Adrenal gland (tissue), 12 donors: ENCODE measurements around the gene SHB. TPM values are rescaled to one million over a fixed set of nuclear protein-coding genes. Genes with fewer than 3 reads are reported as not detected.
"Not testable (repeated sequence)": the region's sequence is repeated elsewhere in the genome, so short reads cannot be mapped to it uniquely, and the experiment has no call there.

Source experiments
- DNase-seq, 7 donors: peaks; one replicate each; pipeline ENCODE4 v3.0.0-alpha.2; 2019 to 2020
- H3K27ac ChIP-seq, 5 donors: fragments of 200-600 bp; sonication (generic) in 4 of 5; 1 replicate in 3 of 5; 2 replicates in 2 of 5; pipeline versions ENCODE4 v1.5.1 to v1.8.0; 2016 to 2020; ENCODE audit warnings: mild to moderate bottlenecking in 1 of 5
- H3K27me3 ChIP-seq: fragments of 200-600 bp; 2 replicates; pipeline ENCODE4 v1.8.0; 2021
- H3K36me3 ChIP-seq, 2 donors: fragments of 200-600 bp; replicated peaks in 1 of 2; 1 replicate in 1 of 2; 2 replicates in 1 of 2; pipeline versions ENCODE4 v1.5.1 to v1.8.0; 2018 to 2022
- H3K4me1 ChIP-seq, 2 donors: fragments of 200-600 bp; replicated peaks in 1 of 2; 1 replicate in 1 of 2; 2 replicates in 1 of 2; pipeline versions ENCODE4 v1.5.1 to v1.8.0; 2018 to 2021
- H3K4me3 ChIP-seq, 4 donors: fragments of 200-600 bp; sonication (generic) in 3 of 4; one replicate each; pipeline ENCODE4 v1.5.1; 2016 to 2018
- H3K9me3 ChIP-seq, 3 donors: fragments of 200-600 bp; sonication (generic) in 1 of 3; replicated peaks in 1 of 3; 1 replicate in 2 of 3; 2 replicates in 1 of 3; pipeline versions ENCODE4 v1.5.1 to v1.8.0; 2016 to 2021
- POLR2A ChIP-seq, 2 donors: fragments of 450-650 bp; IDR thresholded peaks; one replicate each; pipeline ENCODE4 v1.6.1; 2017; ENCODE audit warnings: antibody characterized with exemption in 2 of 2, mild to moderate bottlenecking in 2 of 2, moderate library complexity in 1 of 2
- WGBS, 4 donors: extraction: QIAGEN DNeasy Blood & Tissue Kit in 2 of 4; methylation state at CpG; one replicate each; pipeline versions ENCODE4 v1.1.5 to v1.1.7; 2013 to 2017; 5-methylcytosine and 5-hydroxymethylcytosine counted together
- intact Hi-C, 2 donors: fragments of 100-400 bp; cut with DNase I; formaldehyde crosslinking; loops; one replicate each; pipeline versions ENCODE4 v1.14.1 to v1.15.0; 2022 to 2023
- polyA plus RNA-seq, 3 donors: library from polyadenylated mRNA; stranded (reverse); fragments of 200-250 nt in 2 of 3; fragments of 350-450 nt in 1 of 3; fragmentation: Illumina TruSeq in 1 of 3; extraction: RNeasy Lipid Tissue Mini Kit (QIAGEN cat#74804) in 1 of 3; gene quantifications; one replicate each; pipeline ENCODE4 v1.2.3, GENCODE V29; 2013 to 2014
- total RNA-seq, 9 donors: library from RNA; depleted of rRNA in 4 of 9; stranded (reverse); fragments of >200 nt in 4 of 9; fragments of 120-200 nt in 1 of 9; fragmentation: NEBNext Ultra II Directional in 1 of 9; extraction: Animal tissue kit (Norgen Biotek cat#: 25700) in 1 of 9; gene quantifications; one replicate each; pipeline versions ENCODE4 v1.1.0 to v1.2.4, GENCODE V29; 2013 to 2023
- TF ChIP-seq, protein P1 (sequence below), 6 experiments: fragments of 450-650 bp in 4 of 6; fragments of 200-600 bp in 2 of 6; sonication (generic) in 1 of 6; IDR thresholded peaks; 1 replicate in 5 of 6; 2 replicates in 1 of 6; pipeline versions ENCODE4 v1.5.1 to v1.8.0; 2016 to 2021; ENCODE audit warnings: antibody characterized with exemption in 6 of 6, mild to moderate bottlenecking in 2 of 6, moderate library complexity in 1 of 6
- donor health status: healthy with polysubstance abuse.
- donor health status: Bipolar disorder and iron deficiency.
- donor health status: DM: yes; HTN: yes; CAD: no.
- donor health status: DM: no; HTN: no; CAD: no.
- donor health status: DM: no; HTN: no; CAD: no.
- donor health status: DM: yes; HTN: yes; CAD: no.

SHB gene
- total and polyA plus RNA-seq, 12 donors: 3.2 to 21.2 (median 11.1) TPM

DNA sequence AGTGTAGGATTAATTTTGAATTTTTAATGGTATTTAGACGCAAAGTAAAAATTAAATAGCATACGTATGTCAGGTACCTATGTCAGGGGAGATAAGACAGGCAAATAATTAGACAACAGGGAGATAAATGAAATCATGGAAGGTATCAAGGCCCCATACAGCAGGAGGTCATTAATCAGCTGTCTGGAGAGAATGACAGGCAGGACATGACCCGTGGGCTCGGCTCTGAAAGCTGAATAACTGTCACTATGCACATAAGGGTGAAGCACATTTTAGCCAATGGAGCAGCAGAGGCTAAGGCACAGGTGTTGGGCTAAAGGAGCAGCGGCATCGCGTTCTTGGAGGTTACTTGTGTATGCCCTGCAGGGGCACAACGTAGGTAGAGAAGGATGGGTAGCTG is 177.0 kb downstream of the SHB start:
- 85 to 88% (median 87%) methylated on average over 8 of the region's 8 CpGs for WGBS, 4 donors
- no peak overlapping the region for H3K4me3 ChIP-seq
- no peaks in the 10 kb centered on the region for H3K27me3 ChIP-seq
- intact Hi-C loops: no loop called here
- no peak overlapping the region for H3K27ac ChIP-seq
- H3K9me3 ChIP-seq: no peaks in the 10 kb centered on the region
- no peak for DNase-seq
- no peaks in the 10 kb centered on the region for H3K4me1 ChIP-seq
- TF ChIP-seq POLR2A (IDR thresholded peaks at IDR 0.05): no peak
- TF ChIP-seq, protein P1, sequence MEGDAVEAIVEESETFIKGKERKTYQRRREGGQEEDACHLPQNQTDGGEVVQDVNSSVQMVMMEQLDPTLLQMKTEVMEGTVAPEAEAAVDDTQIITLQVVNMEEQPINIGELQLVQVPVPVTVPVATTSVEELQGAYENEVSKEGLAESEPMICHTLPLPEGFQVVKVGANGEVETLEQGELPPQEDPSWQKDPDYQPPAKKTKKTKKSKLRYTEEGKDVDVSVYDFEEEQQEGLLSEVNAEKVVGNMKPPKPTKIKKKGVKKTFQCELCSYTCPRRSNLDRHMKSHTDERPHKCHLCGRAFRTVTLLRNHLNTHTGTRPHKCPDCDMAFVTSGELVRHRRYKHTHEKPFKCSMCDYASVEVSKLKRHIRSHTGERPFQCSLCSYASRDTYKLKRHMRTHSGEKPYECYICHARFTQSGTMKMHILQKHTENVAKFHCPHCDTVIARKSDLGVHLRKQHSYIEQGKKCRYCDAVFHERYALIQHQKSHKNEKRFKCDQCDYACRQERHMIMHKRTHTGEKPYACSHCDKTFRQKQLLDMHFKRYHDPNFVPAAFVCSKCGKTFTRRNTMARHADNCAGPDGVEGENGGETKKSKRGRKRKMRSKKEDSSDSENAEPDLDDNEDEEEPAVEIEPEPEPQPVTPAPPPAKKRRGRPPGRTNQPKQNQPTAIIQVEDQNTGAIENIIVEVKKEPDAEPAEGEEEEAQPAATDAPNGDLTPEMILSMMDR (IDR thresholded peaks at IDR 0.05): no peak
- H3K36me3 ChIP-seq: peaks cover 0 to 53% of the 10 kb centered on the region in 2 donors

DNA sequence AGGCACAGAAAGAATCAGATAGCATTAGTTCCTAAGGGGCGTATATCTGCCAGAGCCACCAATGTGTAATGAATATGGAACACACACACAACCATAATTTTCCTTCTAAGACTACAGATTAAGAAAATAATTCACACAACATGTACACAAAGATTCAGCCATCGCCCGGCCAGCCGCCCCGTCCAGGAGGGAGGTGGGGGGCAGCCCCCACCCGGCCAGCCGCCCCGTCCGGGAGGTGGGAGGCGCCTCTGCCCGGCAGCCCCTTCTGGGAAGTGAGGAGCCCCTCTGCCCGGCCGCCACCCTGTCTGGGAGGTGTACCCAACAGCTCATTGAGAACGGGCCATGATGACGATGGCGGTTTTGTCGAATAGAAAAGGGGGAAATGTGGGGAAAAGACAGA is 178.0 kb downstream of the SHB start:
- DNase-seq, intact Hi-C loops, H3K4me3 ChIP-seq, H3K4me1 ChIP-seq, H3K27me3 ChIP-seq, H3K9me3 ChIP-seq, H3K27ac ChIP-seq: not testable (repeated sequence)
- peaks cover 0 to 45% of the 10 kb centered on the region in 2 donors for H3K36me3 ChIP-seq
- 96 to 97% (median 97%) methylated on average over 13 to 16 of the region's 17 CpGs for WGBS, 4 donors

DNA sequence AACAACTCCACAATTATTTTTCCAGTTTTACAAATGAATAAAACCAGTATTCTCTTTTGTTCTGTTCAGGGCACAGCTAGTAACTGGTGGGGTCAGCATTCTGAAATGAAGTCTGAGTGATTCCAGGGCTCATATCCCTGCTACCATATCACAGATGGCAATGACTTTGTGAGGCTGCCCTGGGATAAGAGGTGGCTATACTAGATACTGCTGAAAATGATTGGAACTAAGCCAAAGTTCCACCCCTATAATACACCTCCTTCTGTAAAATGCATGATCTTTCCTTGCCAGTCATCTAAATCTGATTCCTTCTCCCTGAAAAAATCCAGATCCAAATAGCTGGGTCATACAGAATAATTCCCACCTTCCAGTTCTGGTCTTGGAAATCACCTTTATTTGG is 179.5 kb downstream of the SHB start:
- H3K36me3 ChIP-seq: peaks cover 0 to 30% of the 10 kb centered on the region in 2 donors
- TF ChIP-seq POLR2A (IDR thresholded peaks at IDR 0.05): no peak
- TF ChIP-seq, protein P1 (IDR thresholded peaks at IDR 0.05): no peak
- H3K27me3 ChIP-seq: no peaks in the 10 kb centered on the region
- intact Hi-C loops: no loop called here
- no peaks in the 10 kb centered on the region for H3K4me1 ChIP-seq
- no peak overlapping the region for H3K27ac ChIP-seq
- DNase-seq: no peak
- no peak overlapping the region for H3K4me3 ChIP-seq
- H3K9me3 ChIP-seq: no peaks in the 10 kb centered on the region

DNA sequence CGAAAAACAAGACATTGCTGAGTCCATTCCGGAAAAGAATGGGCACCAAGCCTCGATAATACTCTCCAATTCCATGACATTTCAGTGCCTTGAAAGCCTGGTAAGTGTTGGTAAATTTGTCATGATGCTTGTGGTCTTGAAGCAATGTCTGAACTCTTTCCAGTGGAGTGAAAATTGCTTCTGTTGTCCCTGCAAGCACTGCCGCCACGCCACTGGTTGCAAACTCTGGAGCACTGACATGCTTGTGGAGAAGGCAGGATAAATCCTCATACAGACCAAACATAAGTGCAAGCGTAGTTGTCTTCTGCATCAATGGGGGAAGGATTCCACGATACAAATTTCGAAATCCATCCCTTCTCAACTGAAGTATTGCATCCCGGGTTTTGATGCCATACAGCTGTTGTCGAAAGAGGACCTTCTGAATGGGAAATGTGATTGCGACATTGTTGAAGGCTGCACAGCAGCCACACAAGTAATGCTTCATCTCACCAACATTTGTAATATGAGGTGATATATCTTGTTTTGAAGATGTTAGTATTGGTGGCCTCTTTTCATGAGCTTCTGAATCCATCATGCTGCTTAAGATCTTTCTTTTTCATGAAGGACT is 180.9 kb downstream of the SHB start:
- H3K27me3 ChIP-seq, H3K9me3 ChIP-seq, H3K27ac ChIP-seq, H3K4me3 ChIP-seq, H3K4me1 ChIP-seq, DNase-seq, intact Hi-C loops: not testable (repeated sequence)
- 87 to 91% (median 88%) methylated on average over 11 of the region's 11 CpGs for WGBS, 4 donors
- peaks cover 0 to 15% of the 10 kb centered on the region in 2 donors for H3K36me3 ChIP-seq

DNA sequence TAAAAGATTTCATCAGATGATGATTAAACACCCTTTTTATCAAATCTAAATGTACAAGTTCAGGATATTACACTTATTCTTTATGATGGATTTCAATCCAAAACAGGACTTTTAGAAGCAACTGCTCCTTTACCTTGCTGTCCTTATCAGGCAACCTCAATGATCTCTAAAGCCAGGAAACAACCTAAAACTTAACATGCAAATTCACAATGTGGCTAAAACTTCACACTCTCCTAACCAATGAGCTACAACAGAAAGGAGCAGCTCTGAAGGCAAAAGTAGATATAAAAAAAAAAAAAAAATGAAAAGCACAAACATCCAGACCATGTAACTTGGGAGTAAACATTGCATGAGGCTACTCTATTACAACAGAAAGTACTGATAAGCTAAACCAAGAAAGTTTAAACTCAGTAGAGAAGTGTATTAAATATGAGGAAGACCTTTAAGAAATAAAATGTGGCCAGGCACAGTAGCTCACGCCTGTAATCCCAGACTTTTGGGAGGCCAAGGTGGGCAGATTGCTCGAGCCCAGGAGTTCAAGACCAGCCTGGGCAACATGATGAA is 188.0 kb downstream of the SHB start:
- no peak overlapping the region for H3K4me3 ChIP-seq
- 90 to 100% (median 99%) methylated on average over 2 of the region's 2 CpGs for WGBS, 4 donors
- DNase-seq: no peak
- no peaks in the 10 kb centered on the region for H3K36me3 ChIP-seq
- no peak overlapping the region for H3K27ac ChIP-seq
- no peaks in the 10 kb centered on the region for H3K9me3 ChIP-seq
- TF ChIP-seq, protein P1 (IDR thresholded peaks at IDR 0.05): no peak
- TF ChIP-seq POLR2A (IDR thresholded peaks at IDR 0.05): no peak
- intact Hi-C loops: no loop called here
- H3K4me1 ChIP-seq: no peaks in the 10 kb centered on the region
- no peaks in the 10 kb centered on the region for H3K27me3 ChIP-seq
